Liver (tissue), 3 donors: Measurements from ENCODE around the gene TMPRSS13.

ENCODE experiments used
- FOXA1 ChIP-seq: IDR thresholded peaks from 2 replicates; pipeline ENCODE4 v1.6.1; 2016; ENCODE audit warnings: antibody characterized with exemption
- JUND ChIP-seq, 2 donors: IDR thresholded peaks; 2 replicates each; pipeline ENCODE4 v1.6.1; 2016; ENCODE audit warnings: antibody characterized with exemption in 2 of 2
- RAD21 ChIP-seq, 2 donors: IDR thresholded peaks; 2 replicates each; pipeline ENCODE4 v1.6.1; 2016; ENCODE audit warnings: antibody characterized with exemption in 2 of 2, mild to moderate bottlenecking in 2 of 2
- TF ChIP-seq, protein P1 (sequence below): fragments of 150-350 bp; IDR thresholded peaks from 2 replicates; pipeline ENCODE4 v1.5.1; 2017; ENCODE audit warnings: improper control_type of control experiment, low read depth, low read length; ENCODE audit not compliant: missing input control
- donor health status: healthy.
- donor health status: healthy.

- TF ChIP-seq JUND (IDR thresholded peaks at IDR 0.05): no peak
- TF ChIP-seq FOXA1: no peak
- TF ChIP-seq, protein P1, sequence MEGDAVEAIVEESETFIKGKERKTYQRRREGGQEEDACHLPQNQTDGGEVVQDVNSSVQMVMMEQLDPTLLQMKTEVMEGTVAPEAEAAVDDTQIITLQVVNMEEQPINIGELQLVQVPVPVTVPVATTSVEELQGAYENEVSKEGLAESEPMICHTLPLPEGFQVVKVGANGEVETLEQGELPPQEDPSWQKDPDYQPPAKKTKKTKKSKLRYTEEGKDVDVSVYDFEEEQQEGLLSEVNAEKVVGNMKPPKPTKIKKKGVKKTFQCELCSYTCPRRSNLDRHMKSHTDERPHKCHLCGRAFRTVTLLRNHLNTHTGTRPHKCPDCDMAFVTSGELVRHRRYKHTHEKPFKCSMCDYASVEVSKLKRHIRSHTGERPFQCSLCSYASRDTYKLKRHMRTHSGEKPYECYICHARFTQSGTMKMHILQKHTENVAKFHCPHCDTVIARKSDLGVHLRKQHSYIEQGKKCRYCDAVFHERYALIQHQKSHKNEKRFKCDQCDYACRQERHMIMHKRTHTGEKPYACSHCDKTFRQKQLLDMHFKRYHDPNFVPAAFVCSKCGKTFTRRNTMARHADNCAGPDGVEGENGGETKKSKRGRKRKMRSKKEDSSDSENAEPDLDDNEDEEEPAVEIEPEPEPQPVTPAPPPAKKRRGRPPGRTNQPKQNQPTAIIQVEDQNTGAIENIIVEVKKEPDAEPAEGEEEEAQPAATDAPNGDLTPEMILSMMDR: no peak
- TF ChIP-seq RAD21 (IDR thresholded peaks at IDR 0.05): no peak
Measured at GRCh38 chr11:117870103-117870952, 58.9 kb downstream of the TMPRSS13 start.
